Gastroesophageal sphincter (tissue), 4 donors: ENCODE measurements around the gene CATSPER3. TPM values are rescaled to one million over a fixed set of nuclear protein-coding genes. Genes with fewer than 3 reads are reported as not detected.

ENCODE experiments used
- ATAC-seq: fragments of 150-250 bp; one replicate; pipeline ENCODE4 v1.9.1; 2016; ENCODE audit warnings: mild to moderate bottlenecking, moderate library complexity
- H3K27ac ChIP-seq, 4 donors: fragments of 200-600 bp; sonication (generic) in 3 of 4; 1 replicate in 3 of 4; 2 replicates in 1 of 4; pipeline ENCODE4 v1.5.1; 2016 to 2019
- H3K27me3 ChIP-seq: fragments of 200-600 bp; sonication (generic); one replicate; pipeline ENCODE4 v1.5.1; 2019
- H3K36me3 ChIP-seq, 2 donors: fragments of 200-600 bp; sonication (generic); one replicate each; pipeline ENCODE4 v1.5.1; 2019; ENCODE audit warnings: control low read depth in 1 of 2
- H3K4me1 ChIP-seq, 3 donors: fragments of 200-600 bp; sonication (generic); 1 replicate in 2 of 3; 2 replicates in 1 of 3; pipeline ENCODE4 v1.5.1; 2016 to 2019; ENCODE audit warnings: control low read depth in 2 of 3
- H3K4me3 ChIP-seq, 2 donors: fragments of 200-600 bp; sonication (generic); one replicate each; pipeline ENCODE4 v1.5.1; 2019; ENCODE audit warnings: mild to moderate bottlenecking in 1 of 2, moderate library complexity in 1 of 2
- H3K9me3 ChIP-seq, 3 donors: fragments of 200-600 bp; sonication (generic); one replicate each; pipeline ENCODE4 v1.5.1; 2017 to 2019; ENCODE audit warnings: control low read depth in 2 of 3
- CTCF ChIP-seq, 4 experiments: fragments of 200-600 bp in 2 of 4; fragments of 450-650 bp in 2 of 4; sonication (generic) in 1 of 4; IDR thresholded peaks; one replicate each; pipeline ENCODE4 v1.5.1; 2017 to 2019; ENCODE audit warnings: antibody characterized with exemption in 4 of 4, mild to moderate bottlenecking in 2 of 4, moderate library complexity in 2 of 4
- EP300 ChIP-seq: sonication (generic); formaldehyde crosslinking; IDR thresholded peaks from one replicate; pipeline ENCODE4 v1.6.1; 2017; ENCODE audit warnings: antibody characterized with exemption, mild to moderate bottlenecking
- POLR2A ChIP-seq, 2 donors: fragments of 450-650 bp; IDR thresholded peaks; one replicate each; pipeline ENCODE4 v1.6.1; 2017; ENCODE audit warnings: antibody characterized with exemption in 2 of 2, mild to moderate bottlenecking in 2 of 2, moderate library complexity in 1 of 2
- POLR2AphosphoS5 ChIP-seq: sonication (generic); formaldehyde crosslinking; IDR thresholded peaks from one replicate; pipeline ENCODE4 v1.6.1; 2017; ENCODE audit warnings: antibody characterized with exemption
- WGBS, 2 donors: methylation state at CpG; one replicate each; pipeline ENCODE4 v1.1.5; 2018; ENCODE audit warnings: low coverage in 1 of 2; 5-methylcytosine and 5-hydroxymethylcytosine counted together
- total RNA-seq, 4 donors: library from RNA; depleted of rRNA; stranded (reverse); fragments of >200 nt; gene quantifications; one replicate each; pipeline ENCODE4 v1.1.0, GENCODE V29; 2016

CATSPER3 gene
- total RNA-seq, 4 donors from 2014 or later: 0.62 to 0.78 TPM; not detected in 2

GRCh38 chr5:134935711-134936602, 31.8 kb upstream of the CATSPER3 start:
- no peak overlapping the region for H3K4me3 ChIP-seq
- 57 to 66% methylated on average over 9 to 12 of the region's 12 CpGs for WGBS, 2 donors
- no peak for TF ChIP-seq CTCF (IDR thresholded peaks at IDR 0.05)
- TF ChIP-seq POLR2A (IDR thresholded peaks at IDR 0.05): no peak
- no peak for TF ChIP-seq EP300
- no peak for TF ChIP-seq POLR2AphosphoS5
- H3K27me3 ChIP-seq: no peaks in the 10 kb centered on the region
- H3K36me3 ChIP-seq: peaks cover 0 to 49% of the 10 kb centered on the region in 2 donors
- ATAC-seq: no peak
- peaks cover 0 to 6% (median 0%) of the 10 kb centered on the region in 3 donors for H3K4me1 ChIP-seq
- no peak overlapping the region for H3K27ac ChIP-seq
- H3K9me3 ChIP-seq: no peaks in the 10 kb centered on the region

GRCh38 chr5:134937526-134937925, 30.2 kb upstream of the CATSPER3 start:
- H3K27ac ChIP-seq: no peak overlapping the region
- no peaks in the 10 kb centered on the region for H3K9me3 ChIP-seq
- H3K27me3 ChIP-seq: no peaks in the 10 kb centered on the region
- TF ChIP-seq EP300 (no peak), POLR2AphosphoS5 (no peak), POLR2A (IDR thresholded peaks at IDR 0.05) (no peak), CTCF (IDR thresholded peaks at IDR 0.05) (no peak)
- 75 to 87% methylated on average over 8 of the region's 8 CpGs for whole genome bisulfite sequencing, 2 donors
- H3K4me3 ChIP-seq: no peak overlapping the region
- peaks cover 0 to 6% (median 0%) of the 10 kb centered on the region in 3 donors for H3K4me1 ChIP-seq
- H3K36me3 ChIP-seq: peaks cover 0 to 35% of the 10 kb centered on the region in 2 donors
- no peak for ATAC-seq

- peaks cover 0 to 6% (median 0%) of the 10 kb centered on the region in 3 donors for H3K4me1 ChIP-seq
- H3K36me3 ChIP-seq: peaks cover 0 to 32% of the 10 kb centered on the region in 2 donors
- 78 to 80% methylated on average over 3 to 6 of the region's 6 CpGs for WGBS, 2 donors
- no peak overlapping the region for H3K27ac ChIP-seq
- ATAC-seq: no peak
- H3K4me3 ChIP-seq: no peak overlapping the region
- TF ChIP-seq EP300 (no peak), CTCF (IDR thresholded peaks at IDR 0.05) (no peak), POLR2A (IDR thresholded peaks at IDR 0.05) (no peak), POLR2AphosphoS5 (no peak)
- H3K9me3 ChIP-seq: no peaks in the 10 kb centered on the region
- H3K27me3 ChIP-seq: no peaks in the 10 kb centered on the region
These were observed 29.7 kb upstream of the CATSPER3 start for GRCh38 chr5:134938030-134938429.

GRCh38 chr5:134939500-134939899, 28.2 kb upstream of the CATSPER3 start:
- TF ChIP-seq POLR2A (IDR thresholded peaks at IDR 0.05) (no peak), POLR2AphosphoS5 (no peak), CTCF (IDR thresholded peaks at IDR 0.05) (no peak), EP300 (no peak)
- no peak for ATAC-seq

GRCh38 chr5:134943547-134943946, 24.2 kb upstream of the CATSPER3 start:
- whole genome bisulfite sequencing, 2 donors: 60 to 86% methylated on average over 1 of the region's 1 CpG
- no peak for ATAC-seq
- no peak overlapping the region for H3K4me3 ChIP-seq

More at GRCh38 chr5:134939500-134939899, 28.2 kb upstream of the CATSPER3 start:
- Histone ChIP-seq H3K27ac (no peak overlapping the region), H3K4me1 (peaks cover 0 to 6% (median 0%) of the 10 kb centered on the region in 3 donors), H3K4me3 (no peak overlapping the region), H3K36me3 (peaks cover 0 to 26% of the 10 kb centered on the region in 2 donors), H3K9me3 (no peaks in the 10 kb centered on the region), H3K27me3 (no peaks in the 10 kb centered on the region)
- 100% methylated on average over 1 of the region's 1 CpG for WGBS, 2 donors

More at GRCh38 chr5:134943547-134943946, 24.2 kb upstream of the CATSPER3 start:
- Histone ChIP-seq H3K9me3 (no peaks in the 10 kb centered on the region), H3K27me3 (no peaks in the 10 kb centered on the region), H3K4me1 (peaks cover 0 to 3% (median 0%) of the 10 kb centered on the region in 3 donors), H3K27ac (no peak overlapping the region), H3K36me3 (peaks cover 0 to 9% of the 10 kb centered on the region in 2 donors)
- TF ChIP-seq CTCF (IDR thresholded peaks at IDR 0.05) (no peak), POLR2AphosphoS5 (no peak), POLR2A (IDR thresholded peaks at IDR 0.05) (no peak), EP300 (no peak)
